HG03565 (cell line): ENCODE measurements around the gene CNGA1.
"Not testable (repeated sequence)": the region's sequence is repeated elsewhere in the genome, so short reads cannot be mapped to it uniquely, and the experiment has no call there.

Source experiments
- ATAC-seq: cut with Tn5 transposase; IDR thresholded peaks from one replicate; pipeline ENCODE4 v1.9.1; 2021; ENCODE audit warnings: mild to moderate bottlenecking, moderate library complexity; ENCODE audit not compliant: unreplicated experiment

CNGA1 gene

GRCh38 chr4:47972721-47973120 is 43.8 kb downstream of the CNGA1 start:
- no peak for ATAC-seq

DNA sequence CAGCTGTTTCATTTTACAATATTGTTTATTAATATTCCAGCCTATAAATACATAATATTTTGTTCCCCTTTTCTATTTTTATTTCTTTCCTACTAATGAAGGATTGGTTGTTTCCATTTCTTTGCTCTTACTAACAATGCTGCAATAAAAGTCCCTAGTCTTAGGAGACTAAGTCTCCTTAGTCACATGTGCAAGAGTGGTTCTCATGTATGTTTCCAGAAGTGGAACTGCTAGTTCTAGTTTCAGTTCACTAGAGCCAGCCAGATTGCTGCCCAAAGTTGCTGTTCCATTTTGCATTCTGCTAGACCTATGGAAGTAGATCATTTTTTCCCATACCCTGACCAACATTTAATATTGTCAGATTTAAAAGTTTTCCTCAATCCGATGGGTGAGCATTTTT is 44.3 kb downstream of the CNGA1 start:
- ATAC-seq, result peak; percentile 83

DNA sequence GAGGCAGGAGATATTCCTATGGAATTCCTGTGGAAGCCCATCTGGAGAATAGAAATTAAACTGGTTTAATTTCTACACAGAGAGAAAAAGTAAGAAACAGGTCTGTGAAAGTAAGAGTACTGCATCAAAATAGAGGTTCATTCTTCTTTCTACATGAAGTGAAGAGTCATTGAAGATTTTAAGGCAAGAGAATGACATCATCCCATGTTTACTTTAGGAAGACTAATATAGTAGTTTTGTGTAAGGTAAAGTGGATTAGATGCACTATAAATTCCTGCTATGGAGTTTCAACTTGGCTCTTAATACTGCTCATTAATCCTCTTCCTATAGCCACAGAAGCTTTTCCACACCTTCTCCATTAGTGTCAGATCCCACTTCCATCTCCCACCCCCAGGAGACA is 47.6 kb downstream of the CNGA1 start:
- ATAC-seq, result no peak

DNA sequence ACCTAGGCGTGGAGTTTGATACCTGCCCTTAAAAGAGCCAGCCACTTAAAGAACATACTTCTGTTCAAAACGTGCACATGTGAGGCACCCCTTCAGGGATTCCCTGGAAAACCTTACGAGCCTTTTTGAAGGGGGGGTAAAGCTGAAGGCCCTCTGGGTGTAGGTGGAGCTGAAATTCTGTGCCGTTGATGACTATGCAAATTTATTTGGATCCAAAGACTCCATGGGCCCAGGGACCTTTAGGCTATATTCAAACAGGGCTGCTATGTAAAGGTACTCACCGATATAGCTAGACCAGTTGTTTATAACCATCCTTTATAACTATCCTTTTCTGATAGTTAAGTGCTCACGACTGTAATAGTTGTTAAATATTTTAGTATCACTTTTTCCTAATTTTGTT is 61.8 kb downstream of the CNGA1 start:
- ATAC-seq, result no peak

GRCh38 chr4:47954245-47954644 is 62.2 kb downstream of the CNGA1 start:
- no peak for ATAC-seq

DNA sequence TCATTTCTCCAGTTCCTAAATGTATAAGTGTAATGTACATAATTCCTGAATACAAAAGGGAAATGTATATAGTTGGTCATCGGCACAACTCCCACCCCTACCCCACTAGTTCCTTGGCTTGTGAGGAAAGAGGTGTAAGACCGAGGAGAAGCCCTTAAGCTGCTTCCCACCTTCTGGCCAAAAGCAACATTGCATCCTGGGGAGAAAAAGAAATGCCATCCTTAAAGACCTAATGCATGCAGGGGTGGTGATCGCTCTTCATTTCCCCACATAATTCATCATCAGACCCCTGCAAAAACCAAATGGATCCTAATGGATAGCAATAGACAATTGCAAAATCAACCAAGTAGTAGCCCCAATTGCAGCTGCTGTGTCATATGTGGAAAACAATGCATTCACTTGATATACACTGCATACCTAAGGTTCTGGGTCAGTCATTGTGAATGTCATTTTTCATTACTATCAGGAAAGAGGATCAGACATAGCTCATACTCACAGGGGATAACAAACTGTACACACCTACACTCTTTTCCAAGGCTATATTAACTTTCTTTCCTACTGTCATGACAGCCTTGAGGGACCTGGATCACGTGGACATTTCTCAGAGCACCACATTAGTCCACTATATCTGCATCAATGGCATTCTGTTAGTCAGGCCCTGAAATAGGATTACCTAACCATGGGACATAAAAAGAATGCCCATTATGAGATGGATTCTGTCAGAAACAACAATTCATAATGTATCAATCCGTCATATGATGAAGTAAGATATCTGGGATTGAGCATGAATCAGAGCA is 70.4 kb downstream of the CNGA1 start:
- ATAC-seq, result no peak

GRCh38 chr4:47942081-47942819 is 74.2 kb downstream of the CNGA1 start:
- no peak for ATAC-seq

- no peak for ATAC-seq
These were observed 77.0 kb downstream of the CNGA1 start for GRCh38 chr4:47939456-47939855.

GRCh38 chr4:47936336-47936735 is 80.1 kb downstream of the CNGA1 start:
- no peak for ATAC-seq

DNA sequence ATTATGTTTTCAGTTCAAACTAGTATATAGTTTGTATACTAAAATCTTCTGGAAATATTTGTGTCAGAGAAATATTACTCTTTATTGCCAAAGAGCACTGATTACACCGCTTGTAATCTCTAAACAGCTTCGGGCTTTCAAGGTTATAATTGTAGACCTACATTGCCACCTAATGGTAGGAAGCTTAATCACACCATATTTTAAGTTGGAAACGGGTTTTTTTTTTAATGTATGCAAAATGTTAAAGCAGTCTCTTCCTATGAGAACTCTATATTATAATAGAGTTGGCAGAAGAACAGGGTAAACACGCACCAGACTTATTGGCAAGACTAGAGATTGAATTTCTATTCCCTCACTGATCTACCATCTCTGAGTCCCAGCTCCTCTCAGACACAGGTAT is 82.6 kb downstream of the CNGA1 start:
- ATAC-seq, result peak; percentile 64

DNA sequence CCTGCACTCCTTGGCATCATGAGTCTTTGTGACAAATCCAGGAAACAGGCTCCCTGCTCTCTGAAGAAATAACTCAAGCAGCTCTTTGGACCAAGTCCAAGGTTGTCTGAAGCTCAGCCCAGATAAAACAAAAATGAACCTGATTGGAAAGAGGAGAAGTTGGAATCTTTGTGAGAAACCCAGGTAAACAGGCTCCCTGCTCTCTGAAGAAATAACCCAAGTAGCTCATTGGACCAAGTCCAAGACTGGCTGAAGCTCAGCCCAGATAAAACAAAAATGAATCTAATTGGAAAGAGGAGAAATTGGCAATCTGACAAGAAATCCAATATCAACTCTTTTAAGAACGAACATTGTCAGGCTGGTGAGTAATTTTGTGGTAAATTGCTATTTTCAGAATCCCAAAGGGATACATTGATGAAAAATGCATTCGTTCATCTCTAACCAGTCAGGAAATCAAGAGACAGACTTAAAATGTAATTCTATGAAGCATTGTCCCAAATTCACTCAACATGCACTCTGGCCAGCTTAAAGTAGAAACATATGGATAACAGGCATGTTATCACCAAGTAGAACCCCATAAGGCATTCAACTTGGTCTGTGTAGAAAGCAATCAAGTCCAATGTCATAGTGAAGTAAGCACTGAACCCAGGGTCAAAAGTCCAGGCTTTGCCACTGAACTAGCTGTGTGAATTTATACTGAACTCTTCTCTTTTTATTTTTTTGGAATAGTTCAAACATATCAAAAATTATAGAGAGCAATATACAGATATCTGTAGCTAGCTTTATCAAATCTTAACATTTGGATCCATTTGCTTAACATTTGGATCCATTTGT is 85.3 kb downstream of the CNGA1 start:
- no peak for ATAC-seq

GRCh38 chr4:47929682-47930201 is 86.7 kb downstream of the CNGA1 start:
- ATAC-seq, result no peak

GRCh38 chr4:47926667-47927258 is 89.7 kb downstream of the CNGA1 start:
- peak; percentile 85 for ATAC-seq

- ATAC-seq, result not testable (repeated sequence)
These were observed 93.2 kb downstream of the CNGA1 start for GRCh38 chr4:47923261-47923608.

DNA sequence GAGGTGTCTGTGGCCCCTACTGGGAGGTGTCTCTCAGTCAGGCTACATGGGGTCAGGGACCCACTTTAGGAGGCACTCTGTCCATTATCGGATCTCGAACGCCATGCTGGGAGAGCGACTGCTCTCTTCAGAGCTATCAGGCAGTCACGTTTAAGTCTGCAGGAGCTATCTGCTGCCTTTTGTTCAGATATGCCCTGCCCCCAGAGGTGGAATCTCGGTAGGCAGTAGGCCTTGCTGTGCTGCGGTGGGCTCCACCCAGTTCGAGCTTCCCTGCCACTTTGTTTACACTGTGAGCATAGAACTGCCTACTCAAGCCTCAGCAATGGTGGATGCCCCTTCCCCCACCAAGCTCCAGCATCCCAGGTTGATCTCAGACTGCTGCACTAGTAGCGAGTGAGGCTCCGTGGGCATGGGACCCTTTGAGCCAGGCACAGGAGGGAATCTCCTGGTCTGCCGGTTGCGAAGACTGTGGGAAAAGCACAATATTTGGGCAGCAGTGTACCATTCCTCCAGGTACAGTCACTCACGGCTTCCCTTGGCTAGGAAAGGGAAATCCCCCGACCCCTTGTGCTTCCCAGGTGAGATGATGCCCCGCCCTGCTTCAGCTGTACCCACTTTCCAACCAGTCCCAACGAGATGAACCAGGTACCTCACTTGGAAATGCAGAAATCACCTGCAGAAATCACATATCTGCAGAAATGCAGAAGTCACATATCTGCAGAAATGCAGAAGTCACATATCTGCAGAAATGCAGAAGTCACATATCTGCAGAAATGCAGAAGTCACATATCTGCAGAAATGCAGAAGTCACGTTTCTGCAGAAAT is 93.8 kb downstream of the CNGA1 start:
- ATAC-seq, result not testable (repeated sequence)

DNA sequence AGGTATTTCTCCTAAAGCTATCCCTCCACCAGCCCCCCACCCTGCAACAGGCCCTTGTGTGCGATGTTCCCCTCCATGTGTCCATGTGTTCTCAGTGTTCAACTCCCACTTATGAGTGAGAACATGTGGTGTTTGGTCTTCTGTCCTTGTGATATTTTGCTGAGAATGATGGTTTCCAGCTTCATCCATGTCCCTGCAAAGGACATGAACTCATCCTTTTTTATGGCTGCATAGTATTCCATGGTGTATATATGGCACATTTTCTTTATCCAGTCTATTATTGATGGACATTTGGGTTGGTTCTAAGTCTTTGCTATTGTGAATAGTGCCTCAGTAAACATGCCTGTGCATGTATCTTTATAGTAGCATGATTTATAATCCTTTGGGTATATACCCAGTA is 99.3 kb downstream of the CNGA1 start:
- ATAC-seq, result not testable (repeated sequence)

- no peak for ATAC-seq
These were observed 101.1 kb downstream of the CNGA1 start for GRCh38 chr4:47915378-47915777.

DNA sequence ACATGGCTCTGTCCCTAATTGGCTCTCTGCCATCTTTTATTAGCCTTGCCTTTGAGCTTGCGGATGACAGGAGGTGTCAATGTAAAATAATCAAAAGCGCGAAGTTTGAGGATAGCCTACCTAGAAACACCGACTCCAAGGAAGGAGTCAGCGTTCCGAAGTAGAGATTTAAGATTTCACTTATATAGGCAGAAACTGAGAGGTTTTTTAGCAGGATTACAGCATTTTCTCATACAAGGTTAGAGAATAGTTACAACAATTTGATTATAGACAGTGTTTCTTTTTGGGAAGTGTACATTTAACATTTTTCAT is 101.6 kb downstream of the CNGA1 start:
- no peak for ATAC-seq

GRCh38 chr4:47914220-47914925 is 102.1 kb downstream of the CNGA1 start, which contains the start of gene NFXL1:
NFXL1 (minus strand) TSS chr4:47914583; CDS start chr4:47914203, 380 bp downstream.
- ATAC-seq, result peak; percentile 95

DNA sequence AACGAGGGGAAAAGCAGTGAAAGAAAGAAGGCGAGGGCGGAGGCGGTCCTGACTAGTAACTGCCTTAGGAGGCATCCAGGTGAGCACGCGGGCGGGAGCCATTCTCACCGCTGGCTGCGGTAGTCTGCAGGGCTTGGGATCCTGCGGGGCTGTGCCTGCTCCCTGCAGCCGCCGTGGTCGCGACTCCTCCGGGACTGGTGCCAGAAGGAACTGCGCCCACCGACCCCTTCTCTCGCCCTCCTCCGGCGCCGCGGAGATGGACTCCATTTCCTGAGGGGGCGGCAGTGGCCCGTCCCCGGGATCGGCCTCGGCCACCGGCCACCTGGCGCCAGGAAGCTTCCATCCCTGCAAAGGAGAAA is 102.6 kb downstream of the CNGA1 start:
- ATAC-seq, result peak; percentile 14
